Breast epithelium (tissue), 3 donors: ENCODE data around the gene TUBGCP5.

Experiments used
- CTCF ChIP-seq, 3 donors: fragments of 450-650 bp; IDR thresholded peaks; one replicate each; pipeline ENCODE4 v1.5.1; 2016 to 2017; ENCODE audit warnings: antibody characterized with exemption in 3 of 3, mild to moderate bottlenecking in 3 of 3, moderate library complexity in 3 of 3
- POLR2AphosphoS5 ChIP-seq, 3 donors: sonication (generic); formaldehyde crosslinking; IDR thresholded peaks; one replicate each; pipeline ENCODE4 v1.6.1; 2017; ENCODE audit warnings: antibody characterized with exemption in 3 of 3

- TF ChIP-seq CTCF (IDR thresholded peaks at IDR 0.05) (no peak), POLR2AphosphoS5 (IDR thresholded peaks at IDR 0.05) (no peak)
These were observed 82.5 kb downstream of the TUBGCP5 start for GRCh38 chr15:22956978-22957260.
